Stimulated activated CD8-positive, alpha-beta memory T cell treated with anti-CD3 and anti-CD28 coated beads, Interleukin-7, amount 100 ng/mL, for 24 hours (primary cell): ENCODE results near the gene PSMB10.
"Not testable (repeated sequence)": the region's sequence is repeated elsewhere in the genome, so short reads cannot be mapped to it uniquely, and the experiment has no call there.

Experiments used
- DNase-seq: peaks from one replicate; pipeline ENCODE4 v3.0.0-alpha.2; 2020; ENCODE audit warnings: low read depth

The PSMB10 gene

GRCh38 chr16:67936124-67936879, at the start of gene PSMB10:
TSS of gene PSMB10 (minus strand) at chr16:67936850. CDS start at chr16:67936749, 101 bp downstream.
- DNase-seq = peak; percentile 25

GRCh38 chr16:67982011-67982696, 45.5 kb upstream of the PSMB10 start:
- DNase-seq = no peak

GRCh38 chr16:67979955-67980678, 43.5 kb upstream of the PSMB10 start, which contains the start of gene DPEP3:
TSS of gene DPEP3 (minus strand) at chr16:67980499. CDS start at chr16:67980380, 119 bp downstream.
- no peak for DNase-seq

- DNase-seq = no peak
These were observed 41.0 kb upstream of the PSMB10 start for GRCh38 chr16:67977469-67978227.

GRCh38 chr16:67977005-67977404, 40.4 kb upstream of the PSMB10 start:
- no peak for DNase-seq

- DNase-seq = no peak
These were observed 39.6 kb upstream of the PSMB10 start for GRCh38 chr16:67976205-67976604.

GRCh38 chr16:67975321-67976105, 38.9 kb upstream of the PSMB10 start:
- DNase-seq = no peak

GRCh38 chr16:67972285-67972684, 35.6 kb upstream of the PSMB10 start:
- DNase-seq = not testable (repeated sequence)

GRCh38 chr16:67971111-67971510, 34.5 kb upstream of the PSMB10 start:
- no peak for DNase-seq

- no peak for DNase-seq
These were observed 32.8 kb upstream of the PSMB10 start for GRCh38 chr16:67969254-67970039.

GRCh38 chr16:67968400-67969253, 32.0 kb upstream of the PSMB10 start, which contains the start of gene SLC12A4:
TSS of gene SLC12A4 (minus strand) at chr16:67968637. CDS start at chr16:67968553, 84 bp downstream.
- peak; percentile 81 for DNase-seq

GRCh38 chr16:67967958-67968399, 31.3 kb upstream of the PSMB10 start:
- no peak for DNase-seq

- no peak for DNase-seq
These were observed 30.7 kb upstream of the PSMB10 start for GRCh38 chr16:67967183-67967957.

GRCh38 chr16:67966549-67967182, 30.0 kb upstream of the PSMB10 start:
- DNase-seq = no peak

- DNase-seq = no peak
These were observed 29.3 kb upstream of the PSMB10 start for GRCh38 chr16:67965668-67966548.

GRCh38 chr16:67964477-67965131, 28.0 kb upstream of the PSMB10 start:
- no peak for DNase-seq
